Anterior cingulate cortex (tissue), 58 donors: ENCODE data around the gene PSD4.

ENCODE experiments used
- DNase-seq, 58 donors: peaks; one replicate each; lab custom pipeline; 2025; lab: John Stamatoyannopoulos, UW

PSD4 gene

GRCh38 chr2:113251118-113251517 lies 77.3 kb downstream of the PSD4 start:
- no peak for DNase-seq

- DNase-seq, result no peak
Measured at GRCh38 chr2:113252047-113252590, 78.3 kb downstream of the PSD4 start.

GRCh38 chr2:113253453-113253852 lies 79.7 kb downstream of the PSD4 start:
- DNase-seq, result no peak

DNA sequence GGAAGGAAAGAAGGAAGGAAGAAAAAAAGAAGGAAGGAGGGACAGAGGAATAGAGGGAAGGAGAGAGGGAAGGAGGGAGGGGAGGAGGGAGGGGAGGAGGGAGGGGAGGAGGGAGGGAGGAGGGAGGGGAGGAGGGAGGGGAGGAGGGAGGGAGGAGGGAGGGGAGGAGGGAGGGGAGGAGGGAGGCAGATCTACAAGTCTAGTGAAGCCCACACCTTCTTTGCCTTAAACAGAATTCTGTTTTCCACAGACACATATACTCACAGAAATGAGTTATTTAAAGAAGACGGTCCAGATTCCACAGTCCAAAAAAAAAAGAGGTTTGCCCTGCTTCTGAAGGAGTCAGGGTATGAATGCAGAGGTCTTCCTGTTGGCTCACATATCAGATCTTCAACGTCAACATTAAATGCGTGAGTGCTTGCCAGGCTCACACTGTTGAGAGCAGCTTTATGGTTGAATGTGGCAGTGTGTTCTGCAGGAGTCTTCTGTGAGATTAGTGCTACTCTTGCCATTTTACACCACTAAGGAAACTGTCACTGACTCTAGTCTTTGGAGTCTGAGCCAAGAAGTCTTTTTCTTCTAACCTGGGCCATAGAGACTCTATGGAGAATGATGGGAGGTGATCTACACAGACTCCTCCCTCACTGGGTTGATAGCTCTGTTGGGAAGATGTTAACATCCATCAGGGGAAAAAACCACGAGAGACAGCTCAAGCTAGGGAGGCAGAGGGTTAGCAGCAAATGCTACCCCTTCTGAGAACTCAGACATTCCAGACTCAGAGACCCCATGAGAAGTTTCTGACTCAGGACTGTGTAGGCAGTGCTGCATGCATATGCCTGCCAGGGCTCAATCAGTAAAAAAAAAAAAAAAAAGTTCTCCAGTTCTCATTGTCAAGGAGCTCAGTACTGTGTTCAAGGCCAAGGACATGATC lies 81.6 kb downstream of the PSD4 start:
- no peak for DNase-seq

DNA sequence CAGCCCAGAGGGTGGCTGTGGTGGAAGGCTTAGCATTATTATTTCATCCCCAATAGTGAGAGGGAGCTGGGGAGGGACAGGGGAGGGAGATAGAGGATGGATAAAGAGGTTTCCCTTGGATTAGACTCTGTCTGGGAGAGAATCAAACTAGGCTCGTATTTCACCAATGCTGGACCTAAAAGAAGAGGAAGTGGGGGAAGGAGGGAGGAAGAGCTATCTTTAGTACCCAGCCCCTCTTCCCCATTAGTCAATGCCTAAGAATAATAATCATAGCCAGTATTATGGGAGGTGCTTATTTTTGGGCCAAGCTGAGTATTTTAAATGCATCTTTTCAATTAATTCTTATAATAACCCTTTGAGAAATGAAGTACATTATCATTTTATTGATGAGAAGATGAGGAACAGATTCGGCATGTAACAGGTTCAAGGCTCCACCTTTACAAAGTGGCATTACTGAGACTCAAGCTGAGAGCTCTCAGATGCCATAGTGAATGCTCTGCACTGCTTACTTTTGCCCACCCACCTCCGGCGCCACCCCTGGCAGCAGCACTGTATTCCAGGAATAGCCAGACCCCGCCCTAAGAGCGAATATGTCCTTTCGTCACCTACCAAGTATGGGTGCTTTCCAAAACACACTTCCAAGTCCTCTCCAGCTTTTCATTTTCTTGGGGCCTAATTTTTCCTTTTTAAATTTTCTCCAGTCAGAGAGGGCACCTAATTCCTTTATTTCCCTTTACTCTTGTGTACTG lies 83.9 kb downstream of the PSD4 start:
- no peak for DNase-seq

DNA sequence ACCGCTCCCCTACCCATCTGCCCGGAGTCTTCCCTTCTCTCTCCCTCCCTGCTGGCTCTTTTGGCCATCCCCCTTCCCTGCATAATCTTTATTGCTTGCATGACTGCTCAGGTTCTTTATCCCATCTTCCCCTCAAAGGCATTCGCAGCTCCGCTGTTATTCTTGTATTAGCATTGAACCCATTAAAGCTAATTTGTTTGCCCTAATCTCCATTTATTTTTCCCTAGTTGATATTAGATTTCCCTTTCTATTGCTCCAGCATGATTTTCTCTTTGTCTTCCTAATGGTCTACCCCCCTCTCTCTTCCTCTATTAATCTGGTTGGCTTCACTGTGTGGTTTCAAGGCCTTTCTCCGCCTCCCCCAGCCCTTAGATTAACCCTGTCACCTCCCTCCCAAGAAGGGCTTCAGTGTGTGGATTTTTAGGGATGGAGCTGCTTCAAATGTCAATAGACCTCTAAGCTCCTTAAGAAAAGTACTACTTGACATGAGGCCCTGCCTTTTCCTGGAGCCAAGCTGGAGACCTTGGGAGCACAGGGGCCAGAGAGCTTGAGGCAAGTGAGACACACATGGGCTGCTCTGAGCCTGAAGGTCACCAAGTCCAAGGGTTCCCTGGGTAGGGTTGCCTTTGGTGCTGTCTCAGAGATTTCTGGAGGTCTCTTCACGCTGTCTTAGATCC lies 84.8 kb downstream of the PSD4 start:
- DNase-seq, result no peak
